Activated T-cell treated with anti-CD3 and anti-CD28 coated beads, Interleukin-2, amount 50 U/mL, for 72 hours (primary cell): ENCODE measurements around the gene CD300C. TPM values are rescaled to one million over a fixed set of nuclear protein-coding genes. Genes with fewer than 3 reads are reported as not detected.

ENCODE experiments used
- ATAC-seq, 2 donors: fragments of 150-1000 bp; cut with Tn5 transposase; replicated peaks in 1 of 2; 2 replicates each; pipeline ENCODE4 v1.10.0; 2021; ENCODE audit warnings: moderate library complexity in 2 of 2, mild to moderate bottlenecking in 1 of 2
- DNase-seq, 2 donors: peaks; one replicate each; pipeline ENCODE4 v3.0.0; 2021 to 2022; ENCODE audit warnings: mixed read lengths in 1 of 2
- H3K27ac Mint-ChIP-seq: one replicate; pipeline ENCODE4 v1.8.0; 2022; ENCODE audit warnings: mild to moderate bottlenecking, moderate library complexity, mixed read lengths
- H3K27me3 Mint-ChIP-seq: one replicate; pipeline ENCODE4 v1.8.0; 2022; ENCODE audit warnings: low read depth, mixed read lengths
- H3K36me3 Mint-ChIP-seq, 2 donors: one replicate each; pipeline ENCODE4 v1.8.0; 2022; ENCODE audit warnings: mixed read lengths in 2 of 2, mild to moderate bottlenecking in 1 of 2; ENCODE audit not compliant: insufficient read depth in 2 of 2
- H3K4me1 Mint-ChIP-seq: one replicate; pipeline ENCODE4 v1.8.0; 2022; ENCODE audit warnings: low read depth, mixed read lengths
- H3K4me3 Mint-ChIP-seq, 2 donors: one replicate each; pipeline ENCODE4 v1.8.0; 2022; ENCODE audit warnings: mild to moderate bottlenecking in 2 of 2, mixed read lengths in 2 of 2, moderate library complexity in 2 of 2
- H3K9me3 Mint-ChIP-seq, 2 donors: one replicate each; pipeline ENCODE4 v1.8.0; 2022; ENCODE audit warnings: mixed read lengths in 2 of 2
- total RNA-seq, 2 donors: library from RNA; stranded (reverse); gene quantifications; one replicate each; pipeline ENCODE4 v1.2.3, GENCODE V29; 2022

The CD300C gene
- total RNA-seq, 2 donors from 2014 or later = 0.16 TPM; not detected in 1

- no peak for DNase-seq
- Mint-ChIP-seq H3K27me3 (peaks cover 4% of the 10 kb centered on the region), H3K4me3 (no peak overlapping the region), H3K27ac (no peak overlapping the region), H3K36me3 (no peaks in the 10 kb centered on the region), H3K9me3 (peaks cover 0 to 2% of the 10 kb centered on the region in 2 donors), H3K4me1 (peaks cover 12% of the 10 kb centered on the region)
- no peak for ATAC-seq
Measured at GRCh38 chr17:74552037-74552436, 6.1 kb upstream of the CD300C start.

GRCh38 chr17:74550602-74551001 is 4.7 kb upstream of the CD300C start:
- no peak overlapping the region for H3K27ac Mint-ChIP-seq
- ATAC-seq (no peak), DNase-seq (no peak)
- H3K4me3 Mint-ChIP-seq = no peak overlapping the region
- H3K9me3 Mint-ChIP-seq = no peaks in the 10 kb centered on the region
- peaks cover 4% of the 10 kb centered on the region for H3K27me3 Mint-ChIP-seq
- no peaks in the 10 kb centered on the region for H3K36me3 Mint-ChIP-seq
- peaks cover 12% of the 10 kb centered on the region for H3K4me1 Mint-ChIP-seq

- Mint-ChIP-seq H3K36me3 (no peaks in the 10 kb centered on the region), H3K9me3 (no peaks in the 10 kb centered on the region), H3K4me3 (no peak overlapping the region), H3K27me3 (peaks cover 4% of the 10 kb centered on the region), H3K27ac (no peak overlapping the region), H3K4me1 (peaks cover 12% of the 10 kb centered on the region)
- DNase-seq = no peak
- no peak for ATAC-seq
Measured at GRCh38 chr17:74549343-74549742, 3.4 kb upstream of the CD300C start.

- Mint-ChIP-seq H3K4me3 (no peak overlapping the region), H3K27ac (peak overlapping the region; percentile 12), H3K4me1 (peaks cover 12% of the 10 kb centered on the region), H3K9me3 (no peaks in the 10 kb centered on the region), H3K36me3 (no peaks in the 10 kb centered on the region), H3K27me3 (peaks cover 4% of the 10 kb centered on the region)
- DNase-seq (peak; percentile 22 to 30), ATAC-seq (peak; percentile 46 to 69)
Measured at GRCh38 chr17:74547736-74548135, 1.8 kb upstream of the CD300C start.

GRCh38 chr17:74547264-74547663 is 1.3 kb upstream of the CD300C start:
- no peaks in the 10 kb centered on the region for H3K9me3 Mint-ChIP-seq
- peaks cover 4% of the 10 kb centered on the region for H3K27me3 Mint-ChIP-seq
- no peak overlapping the region for H3K27ac Mint-ChIP-seq
- DNase-seq (no peak), ATAC-seq (no peak)
- no peaks in the 10 kb centered on the region for H3K36me3 Mint-ChIP-seq
- H3K4me3 Mint-ChIP-seq = no peak overlapping the region
- peaks cover 12% of the 10 kb centered on the region for H3K4me1 Mint-ChIP-seq

GRCh38 chr17:74546586-74546985 is 671 bp upstream of the CD300C start:
- no peak for ATAC-seq
- peaks cover 12% of the 10 kb centered on the region for H3K4me1 Mint-ChIP-seq
- no peak overlapping the region for H3K4me3 Mint-ChIP-seq
- H3K27me3 Mint-ChIP-seq = peaks cover 4% of the 10 kb centered on the region
- no peak for DNase-seq
- no peaks in the 10 kb centered on the region for H3K9me3 Mint-ChIP-seq
- H3K27ac Mint-ChIP-seq = no peak overlapping the region
- H3K36me3 Mint-ChIP-seq = no peaks in the 10 kb centered on the region

- H3K36me3 Mint-ChIP-seq = no peaks in the 10 kb centered on the region
- no peak overlapping the region for H3K4me3 Mint-ChIP-seq
- H3K9me3 Mint-ChIP-seq = no peaks in the 10 kb centered on the region
- peaks cover 3% of the 10 kb centered on the region for H3K27me3 Mint-ChIP-seq
- ATAC-seq (no peak), DNase-seq (no peak)
- peaks cover 12% of the 10 kb centered on the region for H3K4me1 Mint-ChIP-seq
- no peak overlapping the region for H3K27ac Mint-ChIP-seq
Measured at GRCh38 chr17:74544991-74545842, 698 bp downstream of the CD300C start.

GRCh38 chr17:74543891-74544760 is 1.8 kb downstream of the CD300C start:
- Mint-ChIP-seq H3K27me3 (peaks cover 12% of the 10 kb centered on the region), H3K36me3 (no peaks in the 10 kb centered on the region), H3K4me1 (peaks cover 12% of the 10 kb centered on the region), H3K4me3 (no peak overlapping the region), H3K9me3 (no peaks in the 10 kb centered on the region), H3K27ac (no peak overlapping the region)
- no peak for ATAC-seq
- no peak for DNase-seq

GRCh38 chr17:74543406-74543805 is 2.5 kb downstream of the CD300C start:
- no peaks in the 10 kb centered on the region for H3K9me3 Mint-ChIP-seq
- no peak for DNase-seq
- no peak for ATAC-seq
- no peak overlapping the region for H3K4me3 Mint-ChIP-seq
- no peak overlapping the region for H3K27ac Mint-ChIP-seq
- H3K4me1 Mint-ChIP-seq = peaks cover 11% of the 10 kb centered on the region
- H3K27me3 Mint-ChIP-seq = peaks cover 12% of the 10 kb centered on the region
- H3K36me3 Mint-ChIP-seq = no peaks in the 10 kb centered on the region

- peaks cover 12% of the 10 kb centered on the region for H3K27me3 Mint-ChIP-seq
- H3K4me3 Mint-ChIP-seq = no peak overlapping the region
- H3K9me3 Mint-ChIP-seq = no peaks in the 10 kb centered on the region
- no peak for DNase-seq
- peaks cover 5% of the 10 kb centered on the region for H3K4me1 Mint-ChIP-seq
- ATAC-seq = no peak
- H3K27ac Mint-ChIP-seq = no peak overlapping the region
- no peaks in the 10 kb centered on the region for H3K36me3 Mint-ChIP-seq
Measured at GRCh38 chr17:74542727-74543383, 3.1 kb downstream of the CD300C start.

GRCh38 chr17:74542166-74542565 is 3.7 kb downstream of the CD300C start:
- H3K4me3 Mint-ChIP-seq = no peak overlapping the region
- peaks cover 19% of the 10 kb centered on the region for H3K27me3 Mint-ChIP-seq
- no peaks in the 10 kb centered on the region for H3K9me3 Mint-ChIP-seq
- no peaks in the 10 kb centered on the region for H3K4me1 Mint-ChIP-seq
- no peak for DNase-seq
- H3K27ac Mint-ChIP-seq = no peak overlapping the region
- ATAC-seq = no peak
- H3K36me3 Mint-ChIP-seq = no peaks in the 10 kb centered on the region

GRCh38 chr17:74541176-74542111 is 4.5 kb downstream of the CD300C start:
- H3K27ac Mint-ChIP-seq = no peak overlapping the region
- no peak for ATAC-seq
- H3K4me1 Mint-ChIP-seq = no peaks in the 10 kb centered on the region
- H3K4me3 Mint-ChIP-seq = no peak overlapping the region
- H3K9me3 Mint-ChIP-seq = no peaks in the 10 kb centered on the region
- H3K36me3 Mint-ChIP-seq = no peaks in the 10 kb centered on the region
- peaks cover 24% of the 10 kb centered on the region for H3K27me3 Mint-ChIP-seq
- no peak for DNase-seq
